Mesendoderm (in vitro differentiated cells): ENCODE results near the gene LMNB1. TPM values are rescaled to one million over a fixed set of nuclear protein-coding genes. Genes with fewer than 3 reads are reported as not detected.
"Not testable (repeated sequence)": the region's sequence is repeated elsewhere in the genome, so short reads cannot be mapped to it uniquely, and the experiment has no call there.

ENCODE experiments used
- DNase-seq: peaks from one replicate; pipeline ENCODE4 v3.0.0; 2013
- H2AK5ac ChIP-seq: 2 replicates; pipeline ENCODE4 v1.6.1; 2013; ENCODE audit warnings: low read length, inconsistent platforms
- H2BK120ac ChIP-seq: 2 replicates; pipeline ENCODE4 v1.6.1; 2013; ENCODE audit warnings: low read depth, mild to moderate bottlenecking, low read length, moderate library complexity, mixed read lengths
- H2BK15ac ChIP-seq: replicated peaks from 2 replicates; pipeline ENCODE4 v1.6.1; 2013; ENCODE audit warnings: low read depth, mild to moderate bottlenecking, moderate library complexity
- H2BK5ac ChIP-seq: 2 replicates; pipeline ENCODE4 v1.6.1; 2013; ENCODE audit warnings: low read length, inconsistent platforms
- H3K18ac ChIP-seq: 2 replicates; pipeline ENCODE4 v1.6.1; 2013; ENCODE audit warnings: mild to moderate bottlenecking, low read length, mixed read lengths
- H3K23ac ChIP-seq: one replicate; pipeline ENCODE4 v1.6.1; 2013; ENCODE audit warnings: low read length
- H3K27ac ChIP-seq: 2 replicates; pipeline ENCODE4 v1.5.1; 2013; ENCODE audit warnings: low read depth, mild to moderate bottlenecking, inconsistent platforms, low read length, moderate library complexity
- H3K27me3 ChIP-seq: 2 replicates; pipeline ENCODE4 v1.6.1; 2013; ENCODE audit warnings: low read length, control low read depth, mild to moderate bottlenecking, inconsistent platforms; ENCODE audit not compliant: insufficient read depth, poor library complexity
- H3K36me3 ChIP-seq: 2 replicates; pipeline ENCODE4 v1.6.1; 2013; ENCODE audit warnings: low read length, inconsistent platforms; ENCODE audit not compliant: control insufficient read depth, insufficient read depth
- H3K4ac ChIP-seq: one replicate; pipeline ENCODE4 v1.6.1; 2013; ENCODE audit warnings: low read depth, mild to moderate bottlenecking, low read length, moderate library complexity
- H3K4me1 ChIP-seq: 2 replicates; pipeline ENCODE4 v1.6.1; 2013; ENCODE audit warnings: low read depth, low read length, inconsistent platforms; ENCODE audit not compliant: control insufficient read depth
- H3K4me2 ChIP-seq: 2 replicates; pipeline ENCODE4 v1.6.1; 2013; ENCODE audit warnings: low read length
- H3K4me3 ChIP-seq: 2 replicates; pipeline ENCODE4 v1.5.1; 2013; ENCODE audit warnings: mild to moderate bottlenecking, low read length
- H3K56ac ChIP-seq: one replicate; pipeline ENCODE4 v1.6.1; 2013; ENCODE audit warnings: low read length
- H3K79me1 ChIP-seq: 2 replicates; pipeline ENCODE4 v1.6.1; 2013; ENCODE audit warnings: low read length, inconsistent platforms
- H3K79me2 ChIP-seq: 2 replicates; pipeline ENCODE4 v1.6.1; 2013; ENCODE audit warnings: mild to moderate bottlenecking, low read length; ENCODE audit not compliant: control insufficient read depth, insufficient read depth
- H3K9ac ChIP-seq: 2 replicates; pipeline ENCODE4 v1.6.1; 2013; ENCODE audit warnings: low read length, inconsistent platforms
- H4K5ac ChIP-seq: one replicate; pipeline ENCODE4 v1.6.1; 2013; ENCODE audit warnings: low read length
- H4K8ac ChIP-seq: one replicate; pipeline ENCODE4 v1.6.1; 2013; ENCODE audit warnings: low read depth, mild to moderate bottlenecking, control low read depth, low read length, moderate library complexity
- WGBS: extraction: QIAGEN DNeasy Blood & Tissue Kit; methylation state at CpG from one replicate; pipeline ENCODE4 v1.1.7; 2013; ENCODE audit warnings: low lambda C conversion rate, missing lambda C conversion rate; ENCODE audit not compliant: insufficient coverage; ENCODE audit errors: extremely low coverage; 5-methylcytosine and 5-hydroxymethylcytosine counted together
- polyA plus RNA-seq, 2 experiments: library from polyadenylated mRNA; stranded (reverse); fragments of 200-250 nt; gene quantifications; one replicate each; pipeline ENCODE4 v1.2.3, GENCODE V29; 2013

The LMNB1 gene, protein sequence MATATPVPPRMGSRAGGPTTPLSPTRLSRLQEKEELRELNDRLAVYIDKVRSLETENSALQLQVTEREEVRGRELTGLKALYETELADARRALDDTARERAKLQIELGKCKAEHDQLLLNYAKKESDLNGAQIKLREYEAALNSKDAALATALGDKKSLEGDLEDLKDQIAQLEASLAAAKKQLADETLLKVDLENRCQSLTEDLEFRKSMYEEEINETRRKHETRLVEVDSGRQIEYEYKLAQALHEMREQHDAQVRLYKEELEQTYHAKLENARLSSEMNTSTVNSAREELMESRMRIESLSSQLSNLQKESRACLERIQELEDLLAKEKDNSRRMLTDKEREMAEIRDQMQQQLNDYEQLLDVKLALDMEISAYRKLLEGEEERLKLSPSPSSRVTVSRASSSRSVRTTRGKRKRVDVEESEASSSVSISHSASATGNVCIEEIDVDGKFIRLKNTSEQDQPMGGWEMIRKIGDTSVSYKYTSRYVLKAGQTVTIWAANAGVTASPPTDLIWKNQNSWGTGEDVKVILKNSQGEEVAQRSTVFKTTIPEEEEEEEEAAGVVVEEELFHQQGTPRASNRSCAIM
- polyA plus RNA-seq (2013, experiment 1 of 2), result 281 TPM
- polyA plus RNA-seq (2013, experiment 2 of 2), result 274 TPM

- DNase-seq, result peak; percentile 99
- peak within 1 kb of the TSS; percentile 93 for H4K5ac ChIP-seq
- peak within 1 kb of the TSS; percentile 96 for H2BK5ac ChIP-seq
- H2AK5ac ChIP-seq, result peak within 1 kb of the TSS; percentile 52
- no peaks in the 10 kb centered on the region for H3K27me3 ChIP-seq
- peak within 1 kb of the TSS; percentile 66 for H3K4me3 ChIP-seq
- peak within 1 kb of the TSS; percentile 92 for H2BK120ac ChIP-seq
- H3K79me2 ChIP-seq, result peaks cover 44% of the 10 kb centered on the region
- H3K79me1 ChIP-seq, result no peaks in the 10 kb centered on the region
- no peaks in the 10 kb centered on the region for H3K4me1 ChIP-seq
- H2BK15ac ChIP-seq, result no peak within 1 kb of the TSS
- H3K27ac ChIP-seq, result peak within 1 kb of the TSS; percentile 98
- H3K56ac ChIP-seq, result peak within 1 kb of the TSS; percentile 98
- no peaks in the 10 kb centered on the region for H3K36me3 ChIP-seq
- H3K23ac ChIP-seq, result peak within 1 kb of the TSS; percentile 100
- H3K9ac ChIP-seq, result peak within 1 kb of the TSS; percentile 100
- H3K4ac ChIP-seq, result peak within 1 kb of the TSS; percentile 99
- H3K18ac ChIP-seq, result peak within 1 kb of the TSS; percentile 99
- H4K8ac ChIP-seq, result no peak within 1 kb of the TSS
- no CpG with 5 or more reads among the region's 74 CpGs for WGBS
- peak within 1 kb of the TSS; percentile 80 for H3K4me2 ChIP-seq
Measured at GRCh38 chr5:126776499-126777256, at the start of gene LMNB1. Gene LMNB1, plus strand, starts transcription at chr5:126777136. Its CDS starts 373 bp downstream, at chr5:126777509.

DNA sequence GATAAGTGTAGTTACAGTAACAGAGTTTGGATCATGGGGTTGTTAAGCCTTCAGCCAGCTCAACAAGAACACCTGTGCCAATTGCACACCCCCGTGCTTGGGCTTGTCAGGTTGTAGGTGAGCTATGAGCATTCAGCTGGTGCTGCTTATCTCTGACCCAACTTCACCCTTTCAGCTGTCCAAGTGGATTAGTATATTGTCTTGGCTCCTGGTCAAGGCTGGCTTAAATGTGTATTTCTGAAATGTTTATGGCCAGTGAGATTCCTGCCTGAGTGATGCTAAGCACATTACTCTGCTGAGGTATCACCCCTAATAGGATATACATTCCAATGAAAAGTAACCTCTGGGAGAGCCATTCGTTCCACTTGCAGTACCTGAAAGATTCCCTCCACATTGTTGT, 44.2 kb upstream of the LMNB1 start:
- Histone ChIP-seq H4K8ac (no peak overlapping the region), H3K9ac (no peak overlapping the region), H3K4me2 (no peak overlapping the region), H3K79me2 (no peaks in the 10 kb centered on the region), H3K27me3 (no peaks in the 10 kb centered on the region), H4K5ac (no peak overlapping the region), H3K4me1 (peaks cover 5% of the 10 kb centered on the region), H3K18ac (peak overlapping the region; percentile 55), H2BK15ac (no peak overlapping the region), H3K4me3 (no peak overlapping the region), H3K27ac (no peak overlapping the region), H3K4ac (no peak overlapping the region), H2AK5ac (no peak overlapping the region), H3K23ac (no peak overlapping the region), H2BK120ac (no peak overlapping the region), H3K79me1 (no peaks in the 10 kb centered on the region), H2BK5ac (no peak overlapping the region), H3K56ac (no peak overlapping the region), H3K36me3 (no peaks in the 10 kb centered on the region)
- DNase-seq, result peak; percentile 63
- WGBS, result no CpG with 5 or more reads among the region's 2 CpGs

- not testable (repeated sequence) for H4K5ac ChIP-seq, H2BK5ac ChIP-seq, H3K18ac ChIP-seq, H2BK15ac ChIP-seq, H3K36me3 ChIP-seq, H3K79me1 ChIP-seq, H3K27me3 ChIP-seq, H3K9ac ChIP-seq, DNase-seq, H3K23ac ChIP-seq, H3K27ac ChIP-seq, H3K79me2 ChIP-seq, H3K4me3 ChIP-seq, H4K8ac ChIP-seq, H2AK5ac ChIP-seq, H3K4ac ChIP-seq, H3K4me1 ChIP-seq, H3K4me2 ChIP-seq, H3K56ac ChIP-seq, H2BK120ac ChIP-seq
- WGBS, result no CpG with 5 or more reads among the region's 18 CpGs
Measured at GRCh38 chr5:126734573-126734972, 42.4 kb upstream of the LMNB1 start.

DNA sequence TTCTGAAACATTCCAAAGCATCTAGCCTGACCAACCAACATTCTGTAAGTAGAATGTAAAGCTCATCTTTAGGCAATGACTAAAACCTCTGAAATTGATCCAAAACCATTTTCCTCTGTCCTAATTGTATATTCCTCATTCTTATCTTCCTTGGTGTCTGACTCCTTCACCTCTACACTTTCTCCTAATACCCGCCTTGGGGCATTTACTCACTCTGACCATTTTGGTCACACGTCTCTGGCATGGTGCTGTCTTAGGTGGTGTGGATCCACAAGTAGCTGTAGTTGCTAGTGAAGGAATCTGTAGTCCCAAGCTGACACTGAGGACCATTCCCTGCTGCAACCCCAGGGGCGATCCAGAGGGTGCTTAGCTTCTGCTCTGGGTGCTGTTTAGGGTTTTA, 40.8 kb upstream of the LMNB1 start:
- Histone ChIP-seq H3K56ac (peak overlapping the region; percentile 58), H3K18ac (peak overlapping the region; percentile 6), H3K23ac (no peak overlapping the region), H3K4me3 (no peak overlapping the region), H2AK5ac (no peak overlapping the region), H3K27ac (no peak overlapping the region), H3K4me2 (no peak overlapping the region), H2BK15ac (no peak overlapping the region), H3K36me3 (no peaks in the 10 kb centered on the region), H2BK5ac (peak overlapping the region; percentile 22), H3K27me3 (no peaks in the 10 kb centered on the region), H4K5ac (peak overlapping the region; percentile 66), H3K9ac (no peak overlapping the region), H2BK120ac (peak overlapping the region; percentile 2), H3K4me1 (peaks cover 5% of the 10 kb centered on the region), H3K79me1 (no peaks in the 10 kb centered on the region), H3K79me2 (no peaks in the 10 kb centered on the region), H3K4ac (no peak overlapping the region), H4K8ac (no peak overlapping the region)
- WGBS, result no CpG with 5 or more reads among the region's 3 CpGs
- peak; percentile 91 for DNase-seq

GRCh38 chr5:126741361-126741760, 35.6 kb upstream of the LMNB1 start:
- Histone ChIP-seq H4K8ac (no peak overlapping the region), H3K79me1 (no peaks in the 10 kb centered on the region), H3K36me3 (no peaks in the 10 kb centered on the region), H3K23ac (no peak overlapping the region), H2BK5ac (no peak overlapping the region), H3K9ac (no peak overlapping the region), H3K27ac (no peak overlapping the region), H3K4me3 (no peak overlapping the region), H3K27me3 (no peaks in the 10 kb centered on the region), H3K4me1 (peaks cover 3% of the 10 kb centered on the region), H4K5ac (no peak overlapping the region), H2BK120ac (no peak overlapping the region), H3K18ac (peak overlapping the region; percentile 30), H2AK5ac (no peak overlapping the region), H3K56ac (peak overlapping the region; percentile 34), H3K4me2 (no peak overlapping the region), H3K4ac (no peak overlapping the region), H2BK15ac (peak overlapping the region; percentile 59), H3K79me2 (no peaks in the 10 kb centered on the region)
- no CpG with 5 or more reads among the region's 9 CpGs for WGBS
- no peak for DNase-seq
